SK-N-SH (cell line): ENCODE measurements around the gene FAM83F. TPM values are rescaled to one million over a fixed set of nuclear protein-coding genes. Genes with fewer than 3 reads are reported as not detected.

Experiments used
- CTCF ChIA-PET: fragments of 300-600, 350-600 bp; formaldehyde crosslinking; extraction: SDS; loops from one replicate; lab custom pipeline; 2021; lab: Yijun Ruan, JAX
- POLR2A ChIA-PET: fragments of 350-600 bp; sonication (Branson Sonifier 250); formaldehyde crosslinking; extraction: SDS; loops from one replicate; lab custom pipeline; 2020; ENCODE audit warnings: antibody characterized with exemption, inconsistent platforms; lab: Yijun Ruan, JAX
- DNase-seq: peaks from one replicate; pipeline ENCODE4 v3.0.0; 2012
- H2AFZ ChIP-seq: fragments of 200-600 bp; sonication (generic); 2 replicates; pipeline ENCODE4 v1.8.1; 2016; ENCODE audit warnings: antibody characterized with exemption, mild to moderate bottlenecking, low read depth
- H3F3A ChIP-seq: fragments of 200-600 bp; sonication (generic); replicated peaks from 2 replicates; pipeline ENCODE3; 2016; ENCODE audit warnings: antibody characterized with exemption, mild to moderate bottlenecking; ENCODE audit not compliant: insufficient read depth
- H3K27ac ChIP-seq, 2 experiments: fragments of 200-500 bp in 1 of 2; fragments of 200-600 bp in 1 of 2; sonication (Bioruptor generic) in 1 of 2; sonication (generic), shearing (Covaris generic) in 1 of 2; 2 replicates each; pipeline versions ENCODE4 v1.5.1 to v1.6.1; 2014 to 2016; ENCODE audit warnings: low read depth in 2 of 2, inconsistent platforms in 1 of 2, low read length in 1 of 2, mild to moderate bottlenecking in 1 of 2, mixed read lengths in 1 of 2
- H3K27me3 ChIP-seq: fragments of 200-600 bp; sonication (generic), shearing (Covaris generic); 2 replicates; pipeline ENCODE4 v1.6.1; 2016; ENCODE audit warnings: mixed run types; ENCODE audit not compliant: insufficient read depth
- H3K36me3 ChIP-seq, 2 experiments: fragments of 200-500 bp in 1 of 2; fragments of 200-600 bp in 1 of 2; sonication (Bioruptor generic) in 1 of 2; sonication (generic) in 1 of 2; replicated peaks in 1 of 2; 2 replicates each; pipeline versions ENCODE3 to v1.5.1; 2014 to 2016; ENCODE audit warnings: low read length in 1 of 2, mild to moderate bottlenecking in 1 of 2; ENCODE audit not compliant: insufficient read depth in 2 of 2, control insufficient read depth in 1 of 2
- H3K4me1 ChIP-seq, 2 experiments: fragments of 200-500 bp in 1 of 2; fragments of 200-600 bp in 1 of 2; sonication (Bioruptor generic) in 1 of 2; sonication (generic), shearing (Covaris generic) in 1 of 2; 2 replicates each; pipeline versions ENCODE4 v1.5.1 to v1.6.1; 2014 to 2016; ENCODE audit warnings: low read depth in 1 of 2, low read length in 1 of 2, mixed run types in 1 of 2; ENCODE audit not compliant: insufficient read depth in 2 of 2, control insufficient read depth in 1 of 2
- H3K4me2 ChIP-seq: fragments of 200-600 bp; sonication (generic), shearing (Covaris generic); 2 replicates; pipeline ENCODE4 v1.6.1; 2017; ENCODE audit warnings: mixed run types
- H3K4me3 ChIP-seq, 2 experiments: fragments of 200-500 bp in 1 of 2; fragments of 200-600 bp in 1 of 2; sonication (Bioruptor generic) in 1 of 2; sonication (generic), shearing (Covaris generic) in 1 of 2; 2 replicates each; pipeline versions ENCODE4 v1.5.1 to v1.8.1; 2014 to 2016; ENCODE audit warnings: low read depth in 2 of 2, inconsistent platforms in 1 of 2, low read length in 1 of 2, mild to moderate bottlenecking in 1 of 2, mixed read lengths in 1 of 2, moderate library complexity in 1 of 2
- H3K79me2 ChIP-seq: fragments of 200-600 bp; sonication (generic); 2 replicates; pipeline ENCODE4 v1.8.1; 2017; ENCODE audit warnings: mild to moderate bottlenecking; ENCODE audit not compliant: insufficient read depth
- H3K9ac ChIP-seq: fragments of 200-600 bp; sonication (generic); 2 replicates; pipeline ENCODE4 v1.6.1; 2017; ENCODE audit warnings: mixed run types
- H3K9me2 ChIP-seq: fragments of 200-600 bp; sonication (generic); 2 replicates; pipeline ENCODE4 v1.6.1; 2017; ENCODE audit warnings: mixed run types
- H3K9me3 ChIP-seq: fragments of 200-600 bp; sonication (generic); 2 replicates; pipeline ENCODE4 v1.6.1; 2017; ENCODE audit warnings: mixed run types, mild to moderate bottlenecking, moderate library complexity
- H4K20me1 ChIP-seq: fragments of 200-600 bp; sonication (generic); 2 replicates; pipeline ENCODE4 v1.6.1; 2017; ENCODE audit warnings: mild to moderate bottlenecking, mixed run types; ENCODE audit not compliant: insufficient read depth
- CHD2 ChIP-seq: fragments of 150-350 bp; IDR thresholded peaks from 2 replicates; pipeline ENCODE4 v1.6.1; 2018; ENCODE audit warnings: low read length; ENCODE audit not compliant: partially characterized antibody
- EZH2phosphoT487 ChIP-seq: fragments of 200-600 bp; sonication (generic); IDR thresholded peaks from 2 replicates; pipeline ENCODE4 v1.6.1; 2017; ENCODE audit warnings: low read depth, mixed run types, mild to moderate bottlenecking, antibody characterized with exemption, moderate library complexity, borderline replicate concordance
- GATA2 ChIP-seq: sonication (generic); formaldehyde crosslinking; IDR thresholded peaks from 2 replicates; pipeline ENCODE4 v1.5.0; 2020; ENCODE audit warnings: mild to moderate bottlenecking, missing genetic modification reagents
- POLR2AphosphoS5 ChIP-seq: IDR thresholded peaks from 2 replicates; pipeline ENCODE4 v1.6.1; 2012; ENCODE audit warnings: low read depth, low read length
- RAD21 ChIP-seq: IDR thresholded peaks from 2 replicates; pipeline ENCODE4 v1.6.1; 2012; ENCODE audit warnings: mild to moderate bottlenecking, low read length
- SMC3 ChIP-seq: IDR thresholded peaks from 2 replicates; pipeline ENCODE4 v1.6.1; 2012; ENCODE audit warnings: low read depth, low read length, improper control_type of control experiment
- TAF1 ChIP-seq: IDR thresholded peaks from 2 replicates; pipeline ENCODE4 v1.6.1; 2012; ENCODE audit warnings: low read depth, mild to moderate bottlenecking, low read length, moderate library complexity, borderline replicate concordance
- TEAD4 ChIP-seq: IDR thresholded peaks from 2 replicates; pipeline ENCODE4 v1.4.0; 2012; ENCODE audit warnings: mild to moderate bottlenecking, borderline replicate concordance; ENCODE audit not compliant: insufficient read depth
- YY1 ChIP-seq: IDR thresholded peaks from 2 replicates; pipeline ENCODE4 v1.4.0; 2012; ENCODE audit warnings: low read depth, mild to moderate bottlenecking
- WGBS: methylation state at CpG from one replicate; pipeline ENCODE4 v1.1.6; 2017; ENCODE audit warnings: low lambda C conversion rate; 5-methylcytosine and 5-hydroxymethylcytosine counted together
- polyA plus RNA-seq, 3 experiments: library from polyadenylated mRNA; depleted of rRNA; stranded (reverse); fragments of >200 nt; gene quantifications; 2 replicates each; pipeline ENCODE4 v1.2.3, GENCODE V29; 2012
- TF ChIP-seq, protein P1 (sequence below): IDR thresholded peaks from 2 replicates; pipeline ENCODE4 v1.4.0; 2012; ENCODE audit warnings: low read depth, borderline replicate concordance
- TF ChIP-seq, protein P2 (sequence below): IDR thresholded peaks from 2 replicates; pipeline ENCODE4 v1.4.0; 2012; ENCODE audit warnings: low read depth

Gene FAM83F
- polyA plus RNA-seq, 1 of the 3 experiments (the other 2 are of a cell fraction): not detected

DNA sequence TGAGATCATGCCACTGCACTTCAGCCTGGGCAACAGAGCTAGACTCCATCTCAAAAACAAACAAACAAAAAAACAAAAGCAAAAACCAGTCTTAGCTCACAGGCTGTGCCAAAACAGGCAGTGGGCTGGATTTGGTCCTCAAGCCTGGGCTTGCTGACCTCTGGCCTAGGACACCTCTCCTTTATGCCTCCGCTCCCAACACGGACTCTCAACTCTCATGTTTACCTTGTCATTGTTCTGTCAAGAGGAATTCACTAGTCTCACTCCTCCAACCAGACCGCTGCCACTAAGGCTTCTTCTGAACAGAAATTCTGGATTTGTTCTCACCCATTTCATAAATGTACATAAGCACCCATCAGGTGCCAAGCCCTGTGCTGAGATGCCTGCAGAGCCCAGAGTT is 42.6 kb downstream of the FAM83F start:
- WGBS: 17% methylated on average over 1 of the region's 3 CpGs
- no peaks in the 10 kb centered on the region for H4K20me1 ChIP-seq
- DNase-seq: no peak
- no peaks in the 10 kb centered on the region for H3K36me3 ChIP-seq
- H3K9ac ChIP-seq: no peak overlapping the region
- no peaks in the 10 kb centered on the region for H3F3A ChIP-seq
- no peaks in the 10 kb centered on the region for H3K27me3 ChIP-seq
- H3K4me1 ChIP-seq: peaks cover 4 to 6% of the 10 kb centered on the region in 2 experiments; a peak in 2 of 4 replicates
- ChIA-PET CTCF (interaction anchor here (0.6 to 6.2 kb wide), 14 partner anchors 12 to 522 kb away, joined by 3 to 62 read pairs (median 3); no protein-coding TSS in a partner anchor), POLR2A (interaction anchor here (1.4 kb wide), 1 partner anchor 502 kb away, joined by 7 read pairs; no protein-coding TSS in a partner anchor)
- no peak overlapping the region for H3K4me2 ChIP-seq
- no peak overlapping the region for H3K4me3 ChIP-seq
- H3K27ac ChIP-seq: no peak overlapping the region
- no peaks in the 10 kb centered on the region for H3K9me3 ChIP-seq
- H3K79me2 ChIP-seq: no peaks in the 10 kb centered on the region
- TF ChIP-seq, protein P1, sequence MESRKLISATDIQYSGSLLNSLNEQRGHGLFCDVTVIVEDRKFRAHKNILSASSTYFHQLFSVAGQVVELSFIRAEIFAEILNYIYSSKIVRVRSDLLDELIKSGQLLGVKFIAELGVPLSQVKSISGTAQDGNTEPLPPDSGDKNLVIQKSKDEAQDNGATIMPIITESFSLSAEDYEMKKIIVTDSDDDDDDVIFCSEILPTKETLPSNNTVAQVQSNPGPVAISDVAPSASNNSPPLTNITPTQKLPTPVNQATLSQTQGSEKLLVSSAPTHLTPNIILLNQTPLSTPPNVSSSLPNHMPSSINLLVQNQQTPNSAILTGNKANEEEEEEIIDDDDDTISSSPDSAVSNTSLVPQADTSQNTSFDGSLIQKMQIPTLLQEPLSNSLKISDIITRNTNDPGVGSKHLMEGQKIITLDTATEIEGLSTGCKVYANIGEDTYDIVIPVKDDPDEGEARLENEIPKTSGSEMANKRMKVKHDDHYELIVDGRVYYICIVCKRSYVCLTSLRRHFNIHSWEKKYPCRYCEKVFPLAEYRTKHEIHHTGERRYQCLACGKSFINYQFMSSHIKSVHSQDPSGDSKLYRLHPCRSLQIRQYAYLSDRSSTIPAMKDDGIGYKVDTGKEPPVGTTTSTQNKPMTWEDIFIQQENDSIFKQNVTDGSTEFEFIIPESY: no peak
- no peak for TF ChIP-seq SMC3
- no peak for TF ChIP-seq YY1
- TF ChIP-seq POLR2AphosphoS5: no peak
- TF ChIP-seq GATA2 (CRISPR knock-in tag): no peak
- TF ChIP-seq TEAD4: no peak
- no peak for TF ChIP-seq TAF1
- H2AFZ ChIP-seq: no peak overlapping the region
- H3K9me2 ChIP-seq: no peaks in the 10 kb centered on the region

DNA sequence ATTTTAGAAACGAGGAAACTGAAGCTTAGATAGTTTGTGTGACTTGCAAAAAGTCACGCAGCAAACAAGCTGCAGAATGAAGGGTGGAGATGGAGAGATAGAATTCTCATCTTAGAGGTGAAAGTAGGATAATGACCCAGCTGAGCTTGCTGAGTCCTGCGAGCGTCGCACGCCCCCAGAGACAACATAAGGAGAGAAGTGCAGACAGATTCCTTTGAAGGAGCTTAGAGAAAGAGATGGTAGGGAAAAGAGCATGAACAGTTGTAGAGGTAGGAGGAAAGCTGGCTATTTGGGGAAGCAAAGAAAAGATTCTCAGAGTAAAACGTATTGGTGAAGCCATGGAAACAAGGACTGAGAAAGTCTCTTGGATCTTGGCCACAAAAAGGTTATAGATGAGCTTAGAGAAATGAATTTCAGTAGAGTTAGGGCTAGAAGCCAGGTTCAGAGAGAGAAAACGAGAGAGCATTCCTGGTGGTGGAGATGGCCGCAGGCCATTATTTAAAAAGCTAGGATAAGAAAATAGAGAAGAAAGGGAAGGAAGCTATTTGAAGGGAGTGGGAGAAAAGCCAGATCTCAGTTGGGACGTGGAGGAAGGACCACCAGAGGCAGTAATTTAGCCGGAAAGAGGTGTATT is 44.8 kb downstream of the FAM83F start:
- Histone ChIP-seq H2AFZ (no peak overlapping the region), H3K9me3 (no peaks in the 10 kb centered on the region), H3K4me1 (peaks cover 8 to 10% of the 10 kb centered on the region in 2 experiments; a peak in 2 of 4 replicates), H3K9me2 (no peaks in the 10 kb centered on the region), H3K4me2 (no peak overlapping the region), H4K20me1 (no peaks in the 10 kb centered on the region), H3K9ac (no peak overlapping the region), H3K27ac (no peak overlapping the region), H3F3A (no peaks in the 10 kb centered on the region), H3K4me3 (no peak overlapping the region), H3K79me2 (no peaks in the 10 kb centered on the region), H3K27me3 (no peaks in the 10 kb centered on the region), H3K36me3 (no peaks in the 10 kb centered on the region)
- no peak for DNase-seq
- TF ChIP-seq RAD21 (no peak), YY1 (no peak), EZH2phosphoT487 (no peak), CHD2 (no peak)
- TF ChIP-seq, protein P2, sequence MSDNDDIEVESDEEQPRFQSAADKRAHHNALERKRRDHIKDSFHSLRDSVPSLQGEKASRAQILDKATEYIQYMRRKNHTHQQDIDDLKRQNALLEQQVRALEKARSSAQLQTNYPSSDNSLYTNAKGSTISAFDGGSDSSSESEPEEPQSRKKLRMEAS: no peak
- ChIA-PET POLR2A (interaction anchor here (1.2 kb wide), 1 partner anchor 11 kb away, joined by 3 read pairs; no protein-coding TSS in a partner anchor), CTCF (interaction anchor here (0.7 to 2.8 kb wide), 5 partner anchors 12 to 510 kb away, joined by 3 to 11 read pairs (median 4); no protein-coding TSS in a partner anchor)
- 57% methylated on average over 11 of the region's 11 CpGs for WGBS
